Measurements from ENCODE around the gene CLCN3. TPM values are rescaled to one million over a fixed set of nuclear protein-coding genes. Genes with fewer than 3 reads are reported as not detected.
"Not testable (repeated sequence)": the region's sequence is repeated elsewhere in the genome, so short reads cannot be mapped to it uniquely, and the experiment has no call there.

CLCN3 gene
- polyA plus RNA-seq, 2 donors: 18.8 to 22.3 TPM

GRCh38 chr4:169678486-169678885 is 58.1 kb downstream of the CLCN3 start:
- H3K36me3 ChIP-seq (ENCODE audit: control insufficient read depth in 2 of 2, insufficient read depth in 2 of 2, low read length in 1 of 2); H3K27ac ChIP-seq (ENCODE audit: low read depth in 2 of 2, low read length in 1 of 2); H3K27me3 ChIP-seq (ENCODE audit: control insufficient read depth in 1 of 2, insufficient read depth in 2 of 2, low read length in 2 of 2); H3K4me3 ChIP-seq (ENCODE audit: low read depth in 1 of 2, low read length in 2 of 2); H3K9me3 ChIP-seq (ENCODE audit: control insufficient read depth in 2 of 2, insufficient read depth in 1 of 2, low read depth in 1 of 2, low read length in 1 of 2); H3K4me1 ChIP-seq (ENCODE audit: control insufficient read depth in 2 of 2, insufficient read depth in 2 of 2, low read length in 1 of 2): not testable (repeated sequence)
- 85 to 88% methylated on average over 1 of the region's 2 CpGs for WGBS, 2 donors

GRCh38 chr4:169678951-169679591 is 58.7 kb downstream of the CLCN3 start:
- not testable (repeated sequence) for H3K4me3 ChIP-seq (ENCODE audit: low read depth in 1 of 2, low read length in 2 of 2); H3K36me3 ChIP-seq (ENCODE audit: control insufficient read depth in 2 of 2, insufficient read depth in 2 of 2, low read length in 1 of 2); H3K4me1 ChIP-seq (ENCODE audit: control insufficient read depth in 2 of 2, insufficient read depth in 2 of 2, low read length in 1 of 2); H3K27ac ChIP-seq (ENCODE audit: low read depth in 2 of 2, low read length in 1 of 2); H3K27me3 ChIP-seq (ENCODE audit: control insufficient read depth in 1 of 2, insufficient read depth in 2 of 2, low read length in 2 of 2); H3K9me3 ChIP-seq (ENCODE audit: control insufficient read depth in 2 of 2, insufficient read depth in 1 of 2, low read depth in 1 of 2, low read length in 1 of 2)
- WGBS, 2 donors: 96% methylated on average over 46 to 47 of the region's 47 CpGs

GRCh38 chr4:169682372-169683047 is 62.1 kb downstream of the CLCN3 start:
- H3K4me3 ChIP-seq (ENCODE audit: low read depth in 1 of 2, low read length in 2 of 2): no peak overlapping the region
- H3K4me1 ChIP-seq (ENCODE audit: control insufficient read depth in 2 of 2, insufficient read depth in 2 of 2, low read length in 1 of 2): no peaks in the 10 kb centered on the region
- H3K9me3 ChIP-seq (ENCODE audit: control insufficient read depth in 2 of 2, insufficient read depth in 1 of 2, low read depth in 1 of 2, low read length in 1 of 2): no peaks in the 10 kb centered on the region
- 93 to 95% methylated on average over 4 of the region's 4 CpGs for WGBS, 2 donors
- no peaks in the 10 kb centered on the region for H3K27me3 ChIP-seq (ENCODE audit: control insufficient read depth in 1 of 2, insufficient read depth in 2 of 2, low read length in 2 of 2)
- H3K27ac ChIP-seq (ENCODE audit: low read depth in 2 of 2, low read length in 1 of 2): no peak overlapping the region
- peaks cover 0 to 3% of the 10 kb centered on the region in 2 donors for H3K36me3 ChIP-seq (ENCODE audit: control insufficient read depth in 2 of 2, insufficient read depth in 2 of 2, low read length in 1 of 2)

GRCh38 chr4:169689681-169690080 is 69.3 kb downstream of the CLCN3 start:
- Histone ChIP-seq H3K9me3 (ENCODE audit: control insufficient read depth in 2 of 2, insufficient read depth in 1 of 2, low read depth in 1 of 2, low read length in 1 of 2) (no peaks in the 10 kb centered on the region), H3K36me3 (ENCODE audit: control insufficient read depth in 2 of 2, insufficient read depth in 2 of 2, low read length in 1 of 2) (peaks cover 0 to 3% of the 10 kb centered on the region in 2 donors), H3K4me3 (ENCODE audit: low read depth in 1 of 2, low read length in 2 of 2) (no peak overlapping the region), H3K4me1 (ENCODE audit: control insufficient read depth in 2 of 2, insufficient read depth in 2 of 2, low read length in 1 of 2) (no peaks in the 10 kb centered on the region), H3K27ac (ENCODE audit: low read depth in 2 of 2, low read length in 1 of 2) (no peak overlapping the region), H3K27me3 (ENCODE audit: control insufficient read depth in 1 of 2, insufficient read depth in 2 of 2, low read length in 2 of 2) (no peaks in the 10 kb centered on the region)
- 95% methylated on average over 1 of the region's 1 CpG for WGBS, 2 donors

GRCh38 chr4:169690787-169691186 is 70.4 kb downstream of the CLCN3 start:
- peaks cover 0 to 3% of the 10 kb centered on the region in 2 donors for H3K36me3 ChIP-seq (ENCODE audit: control insufficient read depth in 2 of 2, insufficient read depth in 2 of 2, low read length in 1 of 2)
- H3K27me3 ChIP-seq (ENCODE audit: control insufficient read depth in 1 of 2, insufficient read depth in 2 of 2, low read length in 2 of 2): no peaks in the 10 kb centered on the region
- no peak overlapping the region for H3K4me3 ChIP-seq (ENCODE audit: low read depth in 1 of 2, low read length in 2 of 2)
- WGBS, 2 donors: 86 to 98% methylated on average over 5 of the region's 5 CpGs
- H3K9me3 ChIP-seq (ENCODE audit: control insufficient read depth in 2 of 2, insufficient read depth in 1 of 2, low read depth in 1 of 2, low read length in 1 of 2): no peaks in the 10 kb centered on the region
- H3K4me1 ChIP-seq (ENCODE audit: control insufficient read depth in 2 of 2, insufficient read depth in 2 of 2, low read length in 1 of 2): no peaks in the 10 kb centered on the region
- no peak overlapping the region for H3K27ac ChIP-seq (ENCODE audit: low read depth in 2 of 2, low read length in 1 of 2)

GRCh38 chr4:169698331-169698730 is 78.0 kb downstream of the CLCN3 start:
- WGBS, 2 donors: 86 to 95% methylated on average over 5 of the region's 5 CpGs
- no peaks in the 10 kb centered on the region for H3K4me1 ChIP-seq (ENCODE audit: control insufficient read depth in 2 of 2, insufficient read depth in 2 of 2, low read length in 1 of 2)
- H3K36me3 ChIP-seq (ENCODE audit: control insufficient read depth in 2 of 2, insufficient read depth in 2 of 2, low read length in 1 of 2): peaks cover 4 to 5% of the 10 kb centered on the region in 2 donors
- no peak overlapping the region for H3K4me3 ChIP-seq (ENCODE audit: low read depth in 1 of 2, low read length in 2 of 2)
- H3K9me3 ChIP-seq (ENCODE audit: control insufficient read depth in 2 of 2, insufficient read depth in 1 of 2, low read depth in 1 of 2, low read length in 1 of 2): no peaks in the 10 kb centered on the region
- no peaks in the 10 kb centered on the region for H3K27me3 ChIP-seq (ENCODE audit: control insufficient read depth in 1 of 2, insufficient read depth in 2 of 2, low read length in 2 of 2)
- no peak overlapping the region for H3K27ac ChIP-seq (ENCODE audit: low read depth in 2 of 2, low read length in 1 of 2)

- Histone ChIP-seq H3K36me3 (ENCODE audit: control insufficient read depth in 2 of 2, insufficient read depth in 2 of 2, low read length in 1 of 2) (peaks cover 0 to 10% of the 10 kb centered on the region in 2 donors), H3K4me3 (ENCODE audit: low read depth in 1 of 2, low read length in 2 of 2) (no peak overlapping the region), H3K27ac (ENCODE audit: low read depth in 2 of 2, low read length in 1 of 2) (no peak overlapping the region), H3K4me1 (ENCODE audit: control insufficient read depth in 2 of 2, insufficient read depth in 2 of 2, low read length in 1 of 2) (no peaks in the 10 kb centered on the region), H3K9me3 (ENCODE audit: control insufficient read depth in 2 of 2, insufficient read depth in 1 of 2, low read depth in 1 of 2, low read length in 1 of 2) (no peaks in the 10 kb centered on the region), H3K27me3 (ENCODE audit: control insufficient read depth in 1 of 2, insufficient read depth in 2 of 2, low read length in 2 of 2) (no peaks in the 10 kb centered on the region)
- WGBS, 2 donors: 84 to 90% methylated on average over 2 of the region's 2 CpGs
Measured at GRCh38 chr4:169707958-169708643, 87.7 kb downstream of the CLCN3 start.

- Histone ChIP-seq H3K9me3 (ENCODE audit: control insufficient read depth in 2 of 2, insufficient read depth in 1 of 2, low read depth in 1 of 2, low read length in 1 of 2) (no peaks in the 10 kb centered on the region), H3K27ac (ENCODE audit: low read depth in 2 of 2, low read length in 1 of 2) (no peak overlapping the region), H3K27me3 (ENCODE audit: control insufficient read depth in 1 of 2, insufficient read depth in 2 of 2, low read length in 2 of 2) (no peaks in the 10 kb centered on the region), H3K4me1 (ENCODE audit: control insufficient read depth in 2 of 2, insufficient read depth in 2 of 2, low read length in 1 of 2) (no peaks in the 10 kb centered on the region), H3K4me3 (ENCODE audit: low read depth in 1 of 2, low read length in 2 of 2) (no peak overlapping the region), H3K36me3 (ENCODE audit: control insufficient read depth in 2 of 2, insufficient read depth in 2 of 2, low read length in 1 of 2) (peaks cover 0 to 6% of the 10 kb centered on the region in 2 donors)
- 87 to 88% methylated on average over 2 of the region's 2 CpGs for WGBS, 2 donors
Measured at GRCh38 chr4:169715826-169716225, 95.4 kb downstream of the CLCN3 start.

GRCh38 chr4:169716677-169717076 is 96.3 kb downstream of the CLCN3 start:
- no peaks in the 10 kb centered on the region for H3K4me1 ChIP-seq (ENCODE audit: control insufficient read depth in 2 of 2, insufficient read depth in 2 of 2, low read length in 1 of 2)
- WGBS, 2 donors: 92 to 95% methylated on average over 1 of the region's 1 CpG
- H3K4me3 ChIP-seq (ENCODE audit: low read depth in 1 of 2, low read length in 2 of 2): no peak overlapping the region
- no peak overlapping the region for H3K27ac ChIP-seq (ENCODE audit: low read depth in 2 of 2, low read length in 1 of 2)
- peaks cover 0 to 6% of the 10 kb centered on the region in 2 donors for H3K36me3 ChIP-seq (ENCODE audit: control insufficient read depth in 2 of 2, insufficient read depth in 2 of 2, low read length in 1 of 2)
- no peaks in the 10 kb centered on the region for H3K27me3 ChIP-seq (ENCODE audit: control insufficient read depth in 1 of 2, insufficient read depth in 2 of 2, low read length in 2 of 2)
- H3K9me3 ChIP-seq (ENCODE audit: control insufficient read depth in 2 of 2, insufficient read depth in 1 of 2, low read depth in 1 of 2, low read length in 1 of 2): no peaks in the 10 kb centered on the region
